C1 segment of cervical spinal cord (tissue), 14 donors: Measurements from ENCODE around the gene KRT15.
A peak's percentile ranks its signal among the peaks of the same experiment; 100 is the strongest.

Source experiments
- DNase-seq, 14 donors: peaks; one replicate each; lab custom pipeline; 2025; lab: John Stamatoyannopoulos, UW

Gene KRT15

GRCh38 chr17:41518789-41519449, at the start of gene KRT15:
Gene KRT15, minus strand, starts transcription at chr17:41518890. Its CDS starts 63 bp downstream, at chr17:41518827.
- DNase-seq = peak in 1 of 14 donors; percentile 27

GRCh38 chr17:41567317-41567716, 48.6 kb upstream of the KRT15 start:
- DNase-seq = no peak

DNA sequence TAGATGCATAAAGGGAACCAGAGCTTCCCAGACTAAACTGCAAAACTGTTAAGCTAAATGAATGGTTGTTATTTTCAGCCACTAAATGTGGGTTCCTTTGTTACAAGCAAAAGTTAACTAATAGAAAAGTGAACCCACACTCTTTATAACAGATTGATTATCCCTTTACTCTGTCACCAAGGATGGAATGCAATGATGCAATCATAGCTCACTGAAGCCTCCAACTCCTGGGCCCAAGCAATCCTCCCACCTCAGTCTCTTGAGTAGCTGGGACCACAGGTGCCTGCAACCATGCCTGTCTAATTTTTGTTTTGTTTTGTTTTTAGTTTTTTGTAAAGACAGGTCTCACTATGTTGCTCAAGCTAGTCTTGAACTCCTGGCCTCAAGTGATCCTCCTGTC, 46.6 kb upstream of the KRT15 start:
- no peak for DNase-seq

DNA sequence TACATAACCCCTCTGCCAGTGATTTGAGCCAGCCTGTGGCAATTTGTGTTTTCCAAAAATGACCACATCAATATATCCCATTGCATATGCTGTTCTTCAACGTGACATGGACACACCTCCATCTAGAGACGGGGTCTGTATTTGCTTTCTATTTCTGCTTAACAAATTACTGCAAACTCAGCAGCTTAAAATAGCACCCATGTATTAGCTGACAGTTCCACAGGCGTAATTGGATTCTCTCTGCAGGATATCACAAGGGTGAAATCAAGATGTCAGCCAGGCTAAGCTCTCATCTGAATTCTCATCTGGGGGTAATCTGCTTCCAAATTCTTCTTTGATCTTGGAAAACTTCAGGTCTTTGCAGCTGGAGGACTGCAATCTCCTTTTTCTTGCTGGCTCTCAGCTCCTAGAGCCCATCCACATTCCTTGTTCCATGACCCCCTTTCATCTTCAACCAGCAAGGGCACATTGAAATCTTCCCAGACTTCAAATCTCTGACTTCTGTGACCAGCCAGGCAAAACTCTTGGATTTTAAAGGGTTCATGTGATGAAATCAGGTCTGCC, 45.0 kb upstream of the KRT15 start:
- DNase-seq = no peak

- DNase-seq = no peak
Observed at GRCh38 chr17:41561554-41561953, 42.9 kb upstream of the KRT15 start.

DNA sequence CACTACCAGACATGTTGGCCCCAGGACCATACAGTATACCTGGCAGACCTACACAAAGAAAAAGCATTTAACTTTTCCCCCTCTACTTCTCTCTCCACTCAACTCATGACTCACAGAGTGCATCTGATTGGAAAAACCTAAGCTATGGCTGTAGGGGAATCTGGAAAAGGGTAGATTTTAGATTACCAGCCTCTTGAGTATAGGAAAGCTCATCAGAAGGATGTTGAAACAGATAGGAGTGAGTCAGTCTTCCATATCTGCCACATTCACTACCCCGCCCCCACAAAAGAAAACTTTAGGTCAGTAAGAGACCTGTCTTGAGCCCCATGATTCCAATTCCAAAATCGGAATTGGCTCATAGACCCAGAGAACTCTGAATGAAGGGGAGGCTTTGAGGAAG, 40.9 kb upstream of the KRT15 start:
- no peak for DNase-seq

- DNase-seq = no peak
Observed at GRCh38 chr17:41556931-41557330, 38.2 kb upstream of the KRT15 start.

GRCh38 chr17:41556306-41556705, 37.6 kb upstream of the KRT15 start:
- DNase-seq = no peak

- DNase-seq = no peak
Observed at GRCh38 chr17:41555105-41555887, 36.6 kb upstream of the KRT15 start.

DNA sequence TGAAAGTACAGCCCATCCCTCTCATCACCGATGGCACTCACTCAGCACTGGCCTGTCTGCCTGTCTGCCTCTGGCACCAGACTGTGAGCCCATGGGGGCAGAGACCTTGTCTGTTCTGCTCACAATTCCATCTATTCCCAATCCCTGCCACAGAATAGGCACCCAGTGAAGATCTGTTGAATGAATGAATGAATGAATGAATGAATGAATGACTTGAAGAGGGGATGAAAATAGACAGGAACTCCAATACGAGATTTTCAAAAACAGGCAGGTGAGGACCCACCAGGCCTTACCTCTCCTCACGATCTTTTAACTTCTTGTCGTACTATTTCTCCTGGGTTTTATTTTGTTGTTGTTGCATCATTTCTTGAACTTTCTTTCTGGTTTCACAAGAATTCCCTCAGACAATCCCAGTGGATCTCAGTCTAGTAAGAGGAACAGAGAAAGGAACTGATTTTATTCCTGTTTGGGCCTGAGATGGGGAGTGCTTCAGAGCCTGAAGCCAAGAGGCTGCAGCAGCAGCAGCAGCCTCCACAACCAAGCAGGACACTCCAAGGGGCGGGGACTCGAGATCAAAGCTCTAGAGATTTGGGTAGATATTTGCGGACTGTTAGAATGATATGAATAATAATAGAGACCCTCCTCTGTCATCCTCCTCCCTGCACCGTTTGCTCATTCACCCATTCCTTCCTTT, 35.4 kb upstream of the KRT15 start:
- no peak for DNase-seq

- no peak for DNase-seq
Observed at GRCh38 chr17:41553176-41553575, 34.5 kb upstream of the KRT15 start.

DNA sequence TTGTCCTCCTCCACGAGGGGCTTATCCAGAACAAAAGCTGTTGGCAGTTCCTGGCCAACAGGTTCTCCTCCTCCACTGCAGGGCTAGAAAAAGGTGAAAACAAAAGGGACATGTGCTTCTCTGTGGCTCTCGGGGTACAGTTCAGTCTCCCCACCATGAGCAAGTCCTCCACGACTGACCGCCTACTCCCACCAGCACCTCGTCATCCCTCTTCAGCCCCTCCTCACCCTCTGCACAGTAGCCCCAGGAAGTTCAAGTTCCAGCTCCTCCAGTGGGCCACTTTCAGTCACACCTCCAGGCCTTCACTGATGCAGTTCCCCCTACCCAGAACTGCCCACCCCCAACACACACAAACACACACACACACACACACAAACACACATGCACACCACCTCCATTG, 33.8 kb upstream of the KRT15 start:
- no peak for DNase-seq

- no peak for DNase-seq
Observed at GRCh38 chr17:41551365-41551764, 32.7 kb upstream of the KRT15 start.

GRCh38 chr17:41549596-41550039, 30.9 kb upstream of the KRT15 start:
- DNase-seq = no peak

GRCh38 chr17:41548844-41549595, 30.3 kb upstream of the KRT15 start:
- DNase-seq = peak in 13 of 14 donors; percentile 23 to 63 (median 39)

GRCh38 chr17:41547921-41548843, 29.5 kb upstream of the KRT15 start:
- DNase-seq = peak in 2 of 14 donors; percentile 8 to 27

- no peak for DNase-seq
Observed at GRCh38 chr17:41547378-41547841, 28.7 kb upstream of the KRT15 start.

GRCh38 chr17:41546819-41547218, 28.1 kb upstream of the KRT15 start:
- no peak for DNase-seq

DNA sequence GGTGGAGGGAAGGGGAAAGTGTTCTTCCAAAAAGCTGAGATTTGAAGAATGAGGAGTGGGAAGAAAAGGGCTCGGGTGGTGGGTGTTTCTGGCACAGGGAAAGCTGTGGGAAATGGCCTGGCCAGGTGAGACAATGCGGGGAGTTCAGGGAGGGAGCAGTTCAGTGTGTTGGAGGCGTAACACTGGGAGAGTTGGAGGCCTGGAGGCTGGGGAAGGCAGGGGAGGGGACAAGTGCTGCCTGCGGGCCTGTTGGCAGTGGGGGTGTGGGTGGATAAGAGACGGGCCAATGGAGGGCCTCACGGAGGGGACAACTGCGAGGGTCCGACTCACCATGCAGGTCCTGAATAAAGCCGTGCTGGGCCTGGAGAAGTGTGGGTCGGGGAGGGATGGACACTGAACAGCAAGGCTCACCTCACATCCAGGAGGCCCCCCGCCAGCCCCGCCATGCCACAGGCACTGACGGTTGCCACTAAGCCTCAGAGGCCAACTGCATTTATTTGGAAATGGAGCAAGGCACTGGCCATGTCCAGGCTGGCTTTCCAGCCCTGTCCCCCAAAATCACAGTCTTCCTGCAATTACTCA, 27.2 kb upstream of the KRT15 start:
- no peak for DNase-seq

DNA sequence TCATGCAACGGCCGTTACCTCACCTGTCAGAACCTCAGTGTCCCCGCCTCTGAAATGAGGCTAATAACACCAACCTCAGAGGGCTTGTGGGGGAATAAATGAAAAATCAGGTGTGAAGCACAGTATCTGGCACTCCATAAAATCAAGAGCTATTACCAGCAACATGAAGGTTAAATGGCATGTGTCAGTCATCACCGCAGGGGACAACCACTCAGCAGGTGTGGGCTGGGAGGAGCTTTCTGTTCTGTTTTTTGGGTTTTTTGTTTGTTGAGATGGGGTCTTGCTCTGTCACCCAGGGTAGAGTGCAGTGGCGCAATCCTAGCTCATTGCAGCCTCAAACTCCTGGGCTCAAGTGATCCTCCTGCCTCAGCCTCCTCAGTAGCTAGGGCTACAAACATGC, 26.2 kb upstream of the KRT15 start:
- DNase-seq = no peak
